Right forelimb (tissue), 1 donor: ENCODE data around the gene ITGA1.

Source experiments
- DNase-seq: peaks from one replicate; pipeline ENCODE4 v3.0.0-alpha.2; 2018

The ITGA1 gene

DNA sequence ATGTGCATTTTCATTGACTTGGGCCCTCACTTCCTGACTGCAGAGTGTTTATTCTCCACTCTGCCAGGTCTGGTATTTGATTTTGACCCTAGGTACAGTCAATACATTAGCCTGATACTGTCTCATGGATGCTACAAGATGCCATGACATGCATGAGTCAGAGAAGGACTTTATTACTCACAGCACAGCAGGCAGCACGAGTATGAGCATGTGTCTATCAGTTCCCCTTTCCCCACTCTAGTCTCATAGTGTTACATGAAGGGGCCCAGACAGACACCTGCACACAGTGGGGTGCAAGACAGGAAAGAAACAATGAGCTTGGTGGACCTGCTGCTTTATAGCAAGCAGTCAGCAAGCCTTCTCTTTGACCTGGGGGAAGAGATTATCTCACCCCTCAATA lies 221.0 kb downstream of the ITGA1 start:
- DNase-seq: no peak
